ENCODE results near the gene ANKRD13B. TPM values are rescaled to one million over a fixed set of nuclear protein-coding genes. Genes with fewer than 3 reads are reported as not detected.

Gene ANKRD13B
- total RNA-seq, 2 donors from 2014 or later, result 2.2 to 2.6 TPM

DNA sequence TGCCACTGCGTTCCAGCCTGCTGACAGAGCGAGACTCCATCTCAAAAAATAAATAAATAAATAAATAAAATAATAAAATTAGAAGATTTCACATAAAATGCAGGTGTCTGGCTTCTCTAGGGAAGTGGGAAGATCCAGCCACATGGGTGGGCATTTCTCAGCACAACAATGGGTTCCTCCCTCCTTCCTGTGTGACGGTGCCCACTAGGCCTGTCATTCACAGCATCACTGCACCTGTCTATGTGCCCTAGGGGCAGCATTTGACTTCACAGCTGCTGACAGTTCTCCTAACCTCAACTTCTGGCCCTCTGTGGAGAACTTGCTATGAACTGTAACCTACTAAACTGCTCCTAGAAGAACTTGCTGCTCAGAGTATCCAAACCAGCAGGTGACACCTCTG lies 29.1 kb upstream of the ANKRD13B start:
- peak; percentile 34 for DNase-seq
- H3K9me3 ChIP-seq (ENCODE audit: control insufficient read depth, low read length), result no peaks in the 10 kb centered on the region
- Mint-ChIP-seq H3K27ac (no peak overlapping the region), H3K36me3 (ENCODE audit: low read depth) (no peaks in the 10 kb centered on the region), H3K9me3 (no peaks in the 10 kb centered on the region), H3K4me3 (no peak overlapping the region), H3K4me1 (peaks cover 6% of the 10 kb centered on the region), H3K27me3 (ENCODE audit: insufficient read depth) (peaks cover 58% of the 10 kb centered on the region)
- no peak overlapping the region for H3K9ac ChIP-seq (ENCODE audit: extremely low read depth, low read length, poor library complexity, severe bottlenecking)
- no peaks in the 10 kb centered on the region for H3K4me1 ChIP-seq (ENCODE audit: control insufficient read depth, insufficient read depth, low read length)
- no peak overlapping the region for H3K4me3 ChIP-seq (ENCODE audit: low read length)
- H3K36me3 ChIP-seq (ENCODE audit: control insufficient read depth, insufficient read depth, low read length), result no peaks in the 10 kb centered on the region
- no peak overlapping the region for H3K27ac ChIP-seq (ENCODE audit: low read depth, low read length)
- WGBS, 2 experiments (ENCODE audit: insufficient coverage in 1 of 2, insufficient read length in 1 of 2), result 88 to 100% methylated on average over 1 of the region's 3 CpGs
- peaks cover 55% of the 10 kb centered on the region for H3K27me3 ChIP-seq (ENCODE audit: control insufficient read depth, insufficient read depth, low read length, poor library complexity, severe bottlenecking)
- TF ChIP-seq, protein P1, sequence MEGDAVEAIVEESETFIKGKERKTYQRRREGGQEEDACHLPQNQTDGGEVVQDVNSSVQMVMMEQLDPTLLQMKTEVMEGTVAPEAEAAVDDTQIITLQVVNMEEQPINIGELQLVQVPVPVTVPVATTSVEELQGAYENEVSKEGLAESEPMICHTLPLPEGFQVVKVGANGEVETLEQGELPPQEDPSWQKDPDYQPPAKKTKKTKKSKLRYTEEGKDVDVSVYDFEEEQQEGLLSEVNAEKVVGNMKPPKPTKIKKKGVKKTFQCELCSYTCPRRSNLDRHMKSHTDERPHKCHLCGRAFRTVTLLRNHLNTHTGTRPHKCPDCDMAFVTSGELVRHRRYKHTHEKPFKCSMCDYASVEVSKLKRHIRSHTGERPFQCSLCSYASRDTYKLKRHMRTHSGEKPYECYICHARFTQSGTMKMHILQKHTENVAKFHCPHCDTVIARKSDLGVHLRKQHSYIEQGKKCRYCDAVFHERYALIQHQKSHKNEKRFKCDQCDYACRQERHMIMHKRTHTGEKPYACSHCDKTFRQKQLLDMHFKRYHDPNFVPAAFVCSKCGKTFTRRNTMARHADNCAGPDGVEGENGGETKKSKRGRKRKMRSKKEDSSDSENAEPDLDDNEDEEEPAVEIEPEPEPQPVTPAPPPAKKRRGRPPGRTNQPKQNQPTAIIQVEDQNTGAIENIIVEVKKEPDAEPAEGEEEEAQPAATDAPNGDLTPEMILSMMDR (conservative IDR thresholded peaks at IDR 0.05), result no peak

DNA sequence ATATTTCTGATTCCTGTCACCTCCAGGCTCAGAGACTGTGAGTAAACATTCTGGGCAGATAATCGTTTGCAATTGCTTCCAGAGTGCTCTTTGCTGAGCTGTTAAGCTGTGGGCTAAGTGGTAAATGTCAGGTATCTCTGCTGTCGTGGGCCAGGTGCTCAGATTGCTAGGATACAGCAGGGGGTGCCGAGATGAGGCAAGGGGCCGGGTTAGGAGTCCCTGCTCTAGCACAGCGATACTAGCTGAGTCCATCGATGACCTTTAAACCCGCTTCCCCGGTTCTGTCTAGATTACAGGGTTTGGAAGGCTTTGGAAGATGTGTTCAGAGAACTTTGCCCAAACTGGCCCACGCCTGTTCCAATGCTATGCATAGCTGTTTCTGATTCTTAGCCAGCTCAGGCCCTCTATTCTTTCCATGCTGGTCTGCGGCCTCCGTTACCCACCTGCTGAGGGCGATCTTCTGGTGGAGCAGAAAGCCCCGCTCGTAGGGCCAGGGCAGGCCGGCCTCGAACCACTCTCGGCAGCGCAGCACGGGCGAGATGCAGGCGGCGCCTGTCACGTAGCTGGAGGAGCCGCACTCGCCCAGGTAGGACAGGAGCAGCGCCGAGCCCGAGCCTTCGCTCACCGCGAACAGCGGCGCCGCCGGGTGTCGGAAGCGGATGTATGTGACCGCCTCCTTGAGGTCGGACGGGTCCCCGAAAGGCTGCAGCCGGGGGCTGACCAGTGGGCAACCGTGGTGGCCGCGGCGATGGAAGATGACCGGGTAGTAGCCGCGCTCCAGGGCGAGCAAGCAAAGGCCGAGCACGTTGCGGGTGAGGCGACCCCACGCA lies 27.1 kb upstream of the ANKRD13B start:
- Mint-ChIP-seq H3K27me3 (ENCODE audit: insufficient read depth) (peaks cover 62% of the 10 kb centered on the region), H3K4me3 (peak overlapping the region; percentile 68), H3K27ac (no peak overlapping the region), H3K4me1 (peaks cover 10% of the 10 kb centered on the region), H3K36me3 (ENCODE audit: low read depth) (no peaks in the 10 kb centered on the region), H3K9me3 (no peaks in the 10 kb centered on the region)
- Histone ChIP-seq H3K27me3 (ENCODE audit: control insufficient read depth, insufficient read depth, low read length, poor library complexity, severe bottlenecking) (peaks cover 55% of the 10 kb centered on the region), H3K9me3 (ENCODE audit: control insufficient read depth, low read length) (no peaks in the 10 kb centered on the region), H3K27ac (ENCODE audit: low read depth, low read length) (no peak overlapping the region), H3K36me3 (ENCODE audit: control insufficient read depth, insufficient read depth, low read length) (no peaks in the 10 kb centered on the region), H3K9ac (ENCODE audit: extremely low read depth, low read length, poor library complexity, severe bottlenecking) (no peak overlapping the region), H3K4me1 (ENCODE audit: control insufficient read depth, insufficient read depth, low read length) (no peaks in the 10 kb centered on the region), H3K4me3 (ENCODE audit: low read length) (peak overlapping the region; percentile 51)
- TF ChIP-seq, protein P1 (conservative IDR thresholded peaks at IDR 0.05), result peak; percentile 58
- WGBS, 2 experiments (ENCODE audit: insufficient coverage in 1 of 2, insufficient read length in 1 of 2), result 13 to 15% methylated on average over 48 to 55 of the region's 55 CpGs
- DNase-seq, result peak; percentile 93

DNA sequence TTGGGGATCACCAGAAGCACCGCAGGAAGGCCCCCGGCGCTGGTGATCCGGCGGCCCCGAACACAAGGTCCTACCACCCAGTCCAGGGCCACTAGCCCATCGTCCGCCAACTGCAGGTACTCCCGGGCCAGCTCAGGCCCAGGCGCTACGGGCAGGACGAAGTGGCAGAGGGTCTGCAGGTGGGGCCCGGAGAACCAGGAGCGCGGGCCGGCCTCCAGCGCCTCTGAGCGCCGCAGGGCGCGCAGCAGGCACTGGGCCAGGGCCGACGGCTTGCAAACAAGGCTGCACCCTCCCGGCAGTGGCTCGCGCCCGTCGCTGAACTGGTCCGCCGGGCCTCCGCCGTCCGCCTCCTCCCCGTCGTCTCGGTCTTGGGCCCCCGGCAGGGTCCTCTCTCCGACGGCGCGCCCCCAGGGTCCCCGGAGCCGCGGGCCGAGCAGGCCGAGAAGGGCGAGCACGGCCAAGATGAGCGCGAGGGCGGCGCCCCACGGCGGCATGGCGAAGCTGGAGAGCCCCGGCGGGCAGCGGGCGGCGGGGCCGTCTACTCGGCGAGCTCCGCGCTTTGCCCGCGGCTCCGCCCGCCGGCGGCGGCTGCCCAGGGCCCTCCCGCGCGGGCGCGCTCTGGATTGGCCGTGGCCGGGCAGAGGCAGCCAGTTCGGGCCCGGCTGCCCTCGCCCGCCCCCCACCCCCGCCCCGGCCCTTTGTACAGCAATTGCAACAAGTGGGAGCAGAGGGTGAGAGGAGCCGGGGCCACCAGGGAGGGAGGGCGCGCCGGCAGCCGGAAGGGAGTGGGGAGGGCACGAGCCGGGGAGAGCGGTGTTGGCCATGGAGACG lies 26.2 kb upstream of the ANKRD13B start, which contains the start of gene ABHD15:
Gene ABHD15 (minus strand): TSS at position 565 of the 831 bp plus-strand sequence. CDS start 71 bp downstream, at position 494.
- Histone ChIP-seq H3K27ac (ENCODE audit: low read depth, low read length) (no peak within 1 kb of the TSS), H3K36me3 (ENCODE audit: control insufficient read depth, insufficient read depth, low read length) (no peaks in the 10 kb centered on the region), H3K9ac (ENCODE audit: extremely low read depth, low read length, poor library complexity, severe bottlenecking) (no peak within 1 kb of the TSS), H3K27me3 (ENCODE audit: control insufficient read depth, insufficient read depth, low read length, poor library complexity, severe bottlenecking) (peaks cover 55% of the 10 kb centered on the region), H3K4me3 (ENCODE audit: low read length) (peak within 1 kb of the TSS; percentile 85), H3K9me3 (ENCODE audit: control insufficient read depth, low read length) (no peaks in the 10 kb centered on the region), H3K4me1 (ENCODE audit: control insufficient read depth, insufficient read depth, low read length) (no peaks in the 10 kb centered on the region)
- Mint-ChIP-seq H3K27ac (no peak within 1 kb of the TSS), H3K27me3 (ENCODE audit: insufficient read depth) (peaks cover 65% of the 10 kb centered on the region), H3K4me1 (peaks cover 10% of the 10 kb centered on the region), H3K4me3 (peak within 1 kb of the TSS; percentile 68), H3K9me3 (no peaks in the 10 kb centered on the region), H3K36me3 (ENCODE audit: low read depth) (no peaks in the 10 kb centered on the region)
- TF ChIP-seq, protein P1 (conservative IDR thresholded peaks at IDR 0.05), result no peak
- peak; percentile 90 for DNase-seq
- WGBS, 2 experiments (ENCODE audit: insufficient coverage in 1 of 2, insufficient read length in 1 of 2), result 2% methylated on average over 20 to 94 of the region's 94 CpGs

All from endodermal cell (in vitro differentiated cells).